DMS53 (cell line): ENCODE results near the gene PPM1H.
"Not testable (repeated sequence)": the region's sequence is repeated elsewhere in the genome, so short reads cannot be mapped to it uniquely, and the experiment has no call there.

ENCODE experiments used
- DNase-seq: peaks from one replicate; lab custom pipeline; 2025; lab: John Stamatoyannopoulos, UW

PPM1H gene

DNA sequence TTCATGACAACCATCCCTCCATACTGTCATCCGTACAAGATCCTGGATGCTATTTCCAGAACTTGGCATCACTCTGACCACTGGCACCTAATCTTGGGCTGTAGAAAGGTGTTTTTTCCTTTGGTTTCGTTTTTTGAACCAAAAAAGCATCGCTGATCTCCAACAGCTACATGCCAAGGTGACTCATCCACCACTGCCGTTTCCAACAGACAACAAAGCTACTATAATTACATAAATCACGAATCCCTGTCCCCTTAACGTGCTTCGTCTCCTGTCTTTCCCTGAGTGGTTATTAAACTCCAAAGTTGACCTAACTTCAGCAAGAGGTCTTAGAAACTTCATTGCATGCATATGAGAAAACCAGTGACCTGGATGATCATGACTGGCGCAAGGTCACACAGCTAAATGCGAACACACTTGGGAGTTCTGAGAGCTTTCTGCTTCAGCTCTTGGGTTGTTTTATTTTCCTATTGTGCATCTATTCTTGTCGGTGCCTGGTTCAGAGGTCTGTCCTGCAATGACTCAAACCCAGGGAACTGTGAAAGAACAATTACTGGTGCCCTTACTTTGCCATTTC, 99.9 kb downstream of the PPM1H start:
- DNase-seq, result no peak

DNA sequence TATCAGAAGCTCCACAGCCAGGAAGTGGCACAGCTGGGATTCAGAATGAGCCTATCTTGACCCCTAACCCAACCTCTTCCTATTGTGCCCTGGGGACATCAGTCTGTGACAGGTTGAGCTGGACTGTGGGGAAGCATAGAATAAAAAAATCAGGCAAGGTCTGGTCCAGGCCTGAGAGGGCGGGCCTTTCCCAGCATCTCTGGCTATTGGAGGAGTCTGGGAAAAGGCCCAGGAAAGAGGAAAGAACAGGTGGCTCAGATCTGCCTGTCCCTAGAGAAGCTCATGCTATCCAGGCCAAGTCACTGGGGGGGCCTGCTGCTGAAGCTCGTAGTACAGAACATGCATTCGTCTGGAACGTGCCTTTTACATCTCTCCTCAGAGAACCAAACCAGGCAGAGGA, 100.5 kb downstream of the PPM1H start:
- no peak for DNase-seq

DNA sequence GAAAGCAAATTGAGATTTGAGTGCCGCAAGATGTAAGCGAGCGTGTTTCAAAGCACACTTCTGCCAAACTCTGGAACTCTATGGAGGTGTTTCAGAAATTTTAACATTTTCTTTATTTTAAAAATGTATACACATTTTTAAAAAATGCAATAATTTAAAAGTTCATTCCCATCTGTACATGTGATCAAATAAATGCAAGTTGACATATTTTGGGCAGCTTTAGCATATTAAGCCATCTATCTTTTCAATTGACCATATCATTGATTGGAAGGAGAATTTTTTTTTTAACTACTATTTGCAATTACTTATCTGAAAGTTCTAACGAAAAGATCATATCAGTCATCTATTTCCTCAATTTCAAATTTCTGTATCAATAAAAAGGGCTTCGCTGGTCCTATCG, 101.3 kb downstream of the PPM1H start:
- no peak for DNase-seq

DNA sequence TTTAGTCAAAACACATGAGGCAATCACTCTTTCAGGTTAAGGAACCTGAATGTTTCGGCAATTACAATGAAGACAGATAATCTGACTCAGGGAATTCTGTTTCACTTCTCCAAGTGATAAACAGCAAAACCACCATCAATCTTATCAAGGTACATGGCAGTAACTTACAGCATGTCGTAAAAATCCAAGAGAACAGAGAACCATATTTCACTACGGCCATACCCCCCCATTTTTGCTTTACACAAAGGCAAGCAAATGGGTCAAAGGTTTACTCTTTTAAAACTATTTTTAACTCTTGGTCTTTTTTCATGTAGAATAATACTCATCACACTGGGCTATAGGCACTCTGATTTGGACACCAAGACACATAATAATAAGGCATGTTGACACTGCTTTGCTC, 102.4 kb downstream of the PPM1H start:
- no peak for DNase-seq

DNA sequence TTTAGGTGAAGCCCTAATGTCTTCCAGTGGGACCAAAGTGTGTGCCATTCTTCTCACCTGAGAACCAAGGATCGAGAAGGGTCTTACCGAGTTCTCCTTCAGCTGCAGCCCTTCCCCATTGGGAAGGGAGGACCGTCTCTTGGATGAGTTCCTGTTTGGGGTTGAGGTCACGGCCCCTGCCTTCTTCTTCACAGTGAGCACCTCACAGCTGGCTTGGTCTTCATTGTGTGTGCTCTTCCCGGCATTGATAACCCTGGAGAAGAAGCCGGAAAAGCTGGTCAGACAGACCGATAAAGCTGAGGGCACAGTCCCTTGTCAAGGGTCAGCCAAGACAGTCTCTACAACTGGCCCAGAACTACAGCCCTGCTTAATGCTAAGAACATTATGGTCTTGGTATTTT, 102.9 kb downstream of the PPM1H start:
- DNase-seq, result no peak

DNA sequence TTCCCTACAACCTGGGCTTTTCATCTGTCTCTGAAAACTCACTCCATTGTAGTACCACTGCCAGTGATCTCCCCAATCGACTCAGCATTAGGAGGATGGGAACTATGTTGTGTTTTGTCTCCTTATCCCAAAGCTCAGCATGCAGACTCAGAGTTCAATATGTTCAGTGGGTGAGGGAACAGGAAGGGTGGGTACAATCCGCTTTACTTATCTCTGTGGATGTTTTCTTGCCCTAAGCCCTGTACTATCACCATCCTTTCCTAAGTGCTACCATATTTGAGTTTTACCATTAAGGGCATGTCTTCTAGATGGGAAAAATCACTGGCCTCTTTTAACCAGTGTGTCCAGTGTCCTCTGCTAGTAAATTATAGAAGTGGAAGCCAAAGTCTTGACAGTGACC, 107.1 kb downstream of the PPM1H start:
- DNase-seq, result no peak

DNA sequence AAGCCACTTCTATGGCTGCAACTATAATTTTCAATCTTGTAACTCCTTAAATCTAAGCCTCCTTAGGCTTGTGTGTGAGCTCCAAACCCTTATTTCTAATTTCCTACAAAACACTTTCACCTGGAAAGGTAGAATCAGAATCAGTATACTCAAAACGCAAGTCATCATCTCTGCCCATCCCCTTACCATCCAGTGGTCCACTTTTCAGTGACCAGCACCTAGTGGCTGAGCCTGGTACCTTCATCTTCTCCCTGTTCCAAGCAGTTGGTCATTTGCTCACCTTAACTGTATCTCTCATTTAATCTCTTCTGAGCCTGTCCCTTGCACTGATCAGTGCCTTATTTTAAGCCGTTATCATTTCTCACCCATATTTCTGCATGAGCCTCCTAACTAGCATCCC, 107.9 kb downstream of the PPM1H start:
- peak; percentile 44 for DNase-seq

DNA sequence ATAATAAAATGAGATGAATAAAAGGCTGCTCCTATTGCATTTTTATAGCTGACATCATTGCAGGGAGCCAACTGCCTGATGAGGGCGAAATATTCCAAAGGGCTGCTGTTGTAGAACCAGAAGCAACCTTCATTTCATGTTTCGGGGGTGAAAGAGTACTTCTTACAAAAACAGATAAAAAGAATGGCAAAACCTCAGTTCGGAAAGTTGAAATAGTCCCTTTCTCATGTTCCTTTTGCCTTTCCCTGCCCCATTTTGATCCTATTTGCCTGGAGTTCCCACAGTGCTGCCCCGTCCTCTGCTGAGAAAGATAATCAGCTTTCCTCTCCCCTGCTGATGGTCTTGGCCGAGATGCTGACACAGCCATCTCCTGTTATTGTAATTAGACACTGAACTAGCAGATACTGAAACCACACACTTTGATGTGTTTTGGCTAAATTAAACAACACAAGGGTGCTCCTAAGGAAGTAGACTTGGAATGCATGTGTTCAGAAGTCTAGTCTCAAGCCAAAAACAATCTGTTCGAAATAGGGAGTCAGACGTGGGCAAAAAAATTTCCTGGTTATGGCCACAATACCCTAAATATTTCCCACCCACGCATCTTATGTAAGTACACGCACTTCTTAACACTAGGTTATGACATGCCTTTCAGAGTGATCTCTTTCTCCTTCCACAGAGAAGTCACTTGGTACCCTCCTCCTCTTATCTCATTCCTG, 117.2 kb downstream of the PPM1H start:
- DNase-seq, result no peak

DNA sequence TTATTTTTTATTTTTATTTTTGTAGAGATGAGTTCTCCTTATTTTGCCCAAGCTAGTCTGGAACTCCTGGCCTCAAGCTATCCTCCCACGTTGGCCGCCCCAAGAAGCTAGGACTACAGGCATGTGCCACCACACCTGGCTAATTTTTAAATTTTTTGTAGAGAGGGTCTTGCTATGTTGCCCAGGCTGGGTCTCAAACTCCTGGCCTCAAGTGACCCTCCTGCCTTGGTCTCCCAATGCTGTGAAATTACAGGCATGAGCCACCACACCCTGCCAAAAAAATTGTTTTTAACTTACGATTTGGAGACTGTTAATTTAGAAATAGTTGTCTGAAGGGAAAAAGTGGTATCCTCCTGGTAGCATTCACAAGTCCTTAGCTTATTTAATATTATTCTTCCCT, 120.7 kb downstream of the PPM1H start:
- no peak for DNase-seq

DNA sequence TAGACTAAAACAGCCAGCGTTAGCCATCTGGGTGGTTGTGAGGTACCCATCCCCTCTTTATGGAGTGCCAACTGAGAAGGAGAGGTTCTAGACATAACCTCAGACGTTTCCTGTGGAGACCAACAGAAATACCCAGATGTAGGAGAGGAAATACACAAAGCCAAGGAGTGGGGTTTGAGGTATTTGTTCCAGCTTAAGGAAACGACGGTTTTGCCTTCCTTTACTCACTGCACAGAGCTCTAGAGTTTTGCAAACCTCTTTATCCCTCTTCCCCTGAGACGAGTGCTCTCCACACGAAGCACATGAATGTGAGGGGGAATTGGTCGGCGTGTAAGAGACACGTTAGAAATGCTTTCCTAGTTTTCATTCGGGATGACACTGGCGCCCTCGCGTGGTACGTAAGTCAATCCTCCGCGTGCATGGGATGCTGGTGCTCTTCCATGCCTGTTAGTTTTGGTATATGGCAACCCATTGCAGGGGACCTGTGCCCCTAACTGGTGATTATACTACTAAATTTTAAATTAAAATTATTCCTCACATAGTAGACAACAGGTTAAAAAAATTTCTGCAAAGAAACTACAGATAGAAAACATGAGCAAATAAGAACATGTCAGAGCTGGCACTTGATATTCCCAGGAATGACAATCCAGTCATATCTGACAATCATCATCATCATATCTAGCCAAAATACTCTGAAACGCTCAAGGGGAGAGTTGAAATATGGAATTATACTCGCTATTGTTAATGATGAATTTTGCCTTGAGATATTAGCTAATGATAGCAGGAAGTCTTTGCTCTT, 121.7 kb downstream of the PPM1H start:
- peak; percentile 65 for DNase-seq

DNA sequence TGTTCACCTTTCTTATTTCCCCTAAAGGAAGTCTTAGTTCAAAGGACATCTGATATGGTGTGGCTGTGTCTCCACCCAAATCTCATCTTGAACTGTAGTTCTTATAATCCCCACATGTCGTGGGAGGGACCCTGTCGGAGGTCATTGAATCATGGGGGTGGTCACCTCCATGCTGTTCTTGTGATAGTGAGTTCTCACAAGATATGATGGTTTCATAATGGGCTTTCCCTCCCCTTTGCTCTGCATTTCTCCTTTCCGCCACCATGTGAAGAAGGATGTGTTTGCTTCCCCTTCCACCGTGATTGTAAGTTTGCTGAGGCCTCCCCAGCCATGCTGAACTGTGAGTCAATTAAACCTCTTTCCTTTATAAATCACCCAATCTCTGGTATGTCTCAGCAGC, 123.5 kb downstream of the PPM1H start:
- not testable (repeated sequence) for DNase-seq

DNA sequence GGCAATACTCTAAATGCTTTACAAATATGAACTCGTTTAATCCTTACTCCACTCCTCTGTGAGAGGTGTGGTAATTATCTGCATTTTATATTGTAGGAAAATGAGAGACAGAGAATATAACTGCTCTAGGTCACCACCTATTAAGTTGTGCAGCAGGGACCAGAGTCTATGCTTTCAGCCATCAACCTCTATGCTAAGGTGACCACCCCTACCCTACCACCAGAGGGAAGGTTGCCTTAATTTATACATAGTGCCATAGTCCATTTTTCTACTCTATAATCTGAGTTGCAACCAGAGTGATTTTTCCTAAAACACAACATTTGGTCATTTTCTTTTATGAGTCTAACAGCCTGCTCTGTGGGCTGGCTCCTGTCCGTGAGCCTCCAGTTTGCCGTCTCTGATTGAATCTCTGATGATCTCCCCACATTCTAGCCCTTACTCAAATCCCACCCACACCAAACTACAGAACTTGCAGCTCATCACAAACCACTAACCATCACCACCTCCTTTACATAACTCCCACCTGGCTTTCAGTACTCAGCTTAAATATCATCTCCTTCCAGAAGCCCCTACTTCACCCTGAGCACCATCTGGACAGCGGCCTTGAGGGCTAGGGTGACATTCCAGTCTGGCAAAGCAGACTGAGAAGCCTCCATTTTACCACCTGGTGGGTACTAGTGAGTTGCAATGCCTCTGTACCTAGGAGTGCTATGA, 126.6 kb downstream of the PPM1H start:
- DNase-seq, result no peak

DNA sequence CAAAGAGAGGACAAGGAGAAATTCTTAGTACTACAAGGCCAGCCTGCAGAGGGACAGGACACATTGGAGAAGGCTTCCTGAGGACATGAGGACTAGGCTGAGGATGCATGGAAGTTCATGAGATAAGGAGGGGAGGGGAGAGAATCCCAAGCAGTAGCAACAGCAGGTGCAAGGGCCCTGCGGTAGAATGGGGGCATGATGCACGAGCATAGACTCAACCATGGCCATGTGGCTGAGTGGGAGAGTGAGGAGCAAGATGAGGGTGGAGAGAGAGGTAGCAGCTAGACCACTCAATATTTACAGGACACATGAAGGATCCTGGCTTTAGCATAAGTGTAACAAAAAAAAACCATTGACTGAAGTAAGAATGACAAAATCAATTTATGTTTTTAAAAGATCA, 128.1 kb downstream of the PPM1H start:
- DNase-seq, result no peak

DNA sequence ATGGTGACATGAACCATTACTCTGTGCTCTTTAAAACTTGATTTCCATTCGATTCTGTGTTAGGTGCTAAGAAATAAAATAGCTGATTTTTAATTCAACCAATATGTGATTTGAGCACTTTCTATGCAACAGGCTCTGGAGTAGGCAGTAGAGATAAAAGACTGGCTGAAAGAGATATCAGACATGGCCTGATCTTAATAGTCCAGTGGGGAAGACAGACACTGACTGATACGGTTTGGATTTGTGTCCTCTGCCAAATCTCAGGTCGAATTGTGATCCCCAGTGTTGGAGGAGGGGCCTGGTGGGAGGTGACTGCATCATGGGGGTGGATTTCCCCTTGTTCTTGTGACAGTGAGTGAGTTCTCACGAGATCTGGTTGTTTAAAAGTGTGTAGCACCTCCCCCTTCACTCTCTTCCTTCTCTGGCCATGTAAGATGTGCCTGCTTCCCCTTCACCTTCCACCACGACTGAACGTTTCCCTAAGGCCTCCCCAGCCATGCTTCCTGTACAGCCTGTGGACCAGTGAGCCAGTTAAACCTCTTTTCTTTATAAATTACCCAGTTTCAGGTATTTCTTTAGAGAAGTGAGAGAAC, 128.6 kb downstream of the PPM1H start:
- no peak for DNase-seq

DNA sequence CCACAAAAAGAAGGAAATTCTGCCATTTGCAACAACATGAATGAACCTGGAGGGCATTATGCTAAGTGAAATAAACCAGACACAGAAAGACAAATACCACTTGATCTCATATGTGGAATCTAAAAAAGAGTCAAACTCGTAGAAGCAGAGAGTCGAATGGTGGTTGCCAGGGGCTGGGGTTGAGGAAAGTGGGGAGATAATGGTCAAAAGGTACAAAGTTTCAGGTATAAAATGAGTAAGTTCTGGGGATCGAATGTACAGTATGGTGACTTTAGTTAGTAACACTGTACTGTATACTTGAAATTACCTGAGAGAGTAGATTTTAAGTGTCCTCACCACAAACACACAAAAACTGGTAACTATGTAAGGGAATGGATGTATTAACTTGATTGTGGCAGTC, 129.4 kb downstream of the PPM1H start:
- no peak for DNase-seq

DNA sequence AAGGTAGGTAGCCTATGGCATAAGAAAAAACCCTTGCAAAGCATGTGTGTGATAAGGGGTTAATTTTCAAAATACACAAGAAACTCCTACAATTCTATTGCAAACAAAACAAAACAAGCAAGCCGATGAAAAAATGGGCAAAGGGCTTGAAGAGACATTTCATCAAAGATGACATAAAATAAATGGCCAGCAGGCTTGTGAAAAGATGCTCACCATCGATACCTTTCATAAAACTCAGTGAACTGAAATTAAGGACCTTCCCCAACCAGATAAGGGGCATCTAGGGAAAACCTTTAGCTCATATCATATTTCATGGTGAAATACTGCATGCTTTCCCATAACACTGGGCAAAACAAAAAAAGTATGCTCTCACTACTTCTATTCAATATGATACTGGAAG, 131.2 kb downstream of the PPM1H start:
- no peak for DNase-seq

DNA sequence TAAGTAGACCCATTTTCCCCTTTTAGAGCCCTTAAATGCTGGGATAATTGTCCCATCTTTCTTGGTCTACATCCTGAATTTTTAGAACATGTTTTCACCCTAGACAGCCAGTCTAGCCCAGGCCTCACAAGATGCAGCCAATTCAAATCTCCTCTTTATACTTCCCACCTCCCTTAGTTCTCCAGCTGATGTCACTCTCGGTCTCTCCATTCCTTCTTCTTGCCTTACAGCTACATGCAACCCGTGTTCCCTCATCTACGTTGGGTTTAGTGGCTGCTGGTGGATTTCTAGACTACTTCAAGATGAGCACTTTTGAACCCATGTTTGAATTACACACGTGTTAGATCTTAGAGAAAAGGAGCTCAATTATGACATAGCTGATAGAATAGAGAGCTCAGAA, 132.0 kb downstream of the PPM1H start:
- DNase-seq, result peak; percentile 37

DNA sequence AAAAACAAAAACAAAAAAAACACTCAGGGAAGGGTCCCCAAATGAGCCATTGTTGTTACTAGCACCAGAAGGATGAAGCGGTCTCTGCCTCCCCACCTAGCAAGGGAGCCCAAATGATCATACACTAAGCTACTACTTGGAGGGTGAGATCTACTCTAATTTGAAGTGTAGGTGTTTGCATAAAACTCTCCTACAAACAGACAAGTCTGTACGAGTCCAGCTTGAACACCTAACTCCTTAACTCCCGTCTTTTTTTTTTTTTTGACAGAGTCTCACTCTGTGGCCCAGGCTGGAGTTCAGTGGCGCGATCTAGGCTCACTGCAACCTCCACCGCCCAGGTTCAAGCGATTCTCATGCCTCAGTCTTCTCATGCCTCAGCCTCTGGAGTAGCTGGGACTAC, 132.6 kb downstream of the PPM1H start:
- no peak for DNase-seq

DNA sequence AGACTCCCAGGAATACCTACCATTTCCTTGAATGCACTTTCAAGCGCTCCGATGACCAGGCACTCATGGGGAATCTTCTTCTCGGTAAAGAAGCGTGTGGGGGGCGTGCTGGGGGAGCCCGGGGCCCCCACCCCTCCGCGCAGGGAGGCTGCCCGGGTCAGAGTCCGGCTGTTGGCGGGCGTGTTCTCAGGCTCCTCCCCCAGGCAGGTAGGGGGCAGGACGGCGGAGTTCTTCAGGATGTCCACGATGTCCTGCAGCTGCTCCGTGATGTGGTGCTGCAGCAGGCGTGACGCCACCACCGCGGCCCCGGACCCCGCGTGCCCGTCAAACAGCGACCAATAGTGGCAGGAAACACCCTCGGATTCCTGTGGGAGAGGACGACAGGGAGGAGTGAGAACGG, 133.2 kb downstream of the PPM1H start:
- no peak for DNase-seq

DNA sequence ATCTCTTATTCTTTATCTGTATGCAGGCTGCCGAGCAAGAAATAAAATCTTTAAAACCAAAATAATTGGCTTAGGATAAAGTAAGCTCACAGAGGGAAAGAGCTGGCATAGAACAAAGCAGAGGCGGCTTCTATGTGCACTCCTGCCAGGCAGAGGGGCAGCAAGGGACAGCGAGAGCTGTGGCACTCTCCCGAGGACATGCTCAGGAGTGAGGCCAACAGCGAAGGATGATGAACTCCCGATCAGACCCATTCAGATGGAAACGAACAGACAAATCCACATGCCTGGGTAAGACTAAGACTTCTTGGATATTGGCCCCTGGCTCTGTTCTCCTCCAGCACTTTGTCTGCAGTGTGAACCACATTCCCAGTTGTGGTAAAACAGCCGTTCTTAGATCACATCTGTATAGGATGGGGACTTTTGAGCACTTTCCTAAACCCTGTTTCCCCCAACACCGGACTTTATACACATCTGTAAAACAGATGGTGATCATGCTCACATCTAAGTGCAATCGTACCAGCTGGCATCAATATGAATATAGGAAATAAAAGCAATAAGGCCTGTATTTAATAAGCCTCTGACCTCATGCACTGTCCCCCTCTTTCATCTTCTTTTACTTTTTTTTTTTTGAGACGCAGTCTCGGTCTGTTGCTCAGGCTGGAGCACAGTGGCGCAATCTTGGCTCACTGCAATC, 134.1 kb downstream of the PPM1H start:
- no peak for DNase-seq

DNA sequence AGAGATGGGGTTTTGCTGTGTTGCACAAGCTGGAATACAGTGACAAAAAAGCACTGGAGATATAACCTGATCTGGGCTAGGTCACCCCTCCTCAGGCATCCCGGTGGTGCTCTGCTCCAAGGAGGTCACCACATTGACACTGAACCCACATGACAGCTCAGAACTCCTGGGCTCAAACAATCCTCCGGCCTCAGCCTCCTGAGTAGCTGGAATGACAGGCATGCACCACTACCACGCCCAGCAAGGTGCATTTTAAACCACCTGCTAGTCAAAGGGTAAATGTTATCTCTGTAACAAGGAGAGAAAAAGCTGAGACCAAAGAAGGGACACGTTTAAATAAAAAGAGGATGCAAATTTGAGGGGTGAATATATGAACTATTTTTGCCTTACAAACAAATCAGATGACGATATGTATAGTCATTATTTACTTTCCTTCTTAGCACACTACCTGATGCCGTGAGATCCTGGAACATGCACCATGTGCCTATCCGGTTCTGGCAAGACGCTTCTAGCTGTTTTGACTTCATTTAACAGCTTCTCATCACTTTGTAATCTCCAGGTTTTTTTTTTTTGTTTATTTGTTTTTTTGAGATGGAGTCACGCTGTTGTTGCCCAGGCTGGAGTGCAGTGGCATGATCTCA, 135.1 kb downstream of the PPM1H start:
- peak; percentile 87 for DNase-seq
